ENCODE measurements around the gene TTC22. TPM values are rescaled to one million over a fixed set of nuclear protein-coding genes. Genes with fewer than 3 reads are reported as not detected.

The TTC22 gene
- total RNA-seq, 1 experiment from 2014 or later: 0.59 TPM

- Histone ChIP-seq H3K56ac (ENCODE audit: insufficient read length, low read depth, low read length) (no peak overlapping the region), H3K23me2 (ENCODE audit: insufficient read length, low read depth, low read length, poor library complexity, severe bottlenecking) (no peaks in the 10 kb centered on the region), H3K4ac (ENCODE audit: low read depth, low read length) (no peak overlapping the region), H4K91ac (ENCODE audit: insufficient read length, low read depth, low read length) (no peak overlapping the region), H4K20me1 (ENCODE audit: control insufficient read depth, insufficient read depth, insufficient read length) (no peaks in the 10 kb centered on the region), H3K18ac (ENCODE audit: insufficient read length, low read depth, low read length) (no peak overlapping the region), H3K79me1 (ENCODE audit: insufficient read depth, low read depth, low read length, poor library complexity, severe bottlenecking) (no peaks in the 10 kb centered on the region), H2BK20ac (ENCODE audit: low read depth, low read length, poor library complexity, severe bottlenecking) (no peak overlapping the region), H3T11ph (ENCODE audit: low read length) (no peak overlapping the region), H3K27me3 (ENCODE audit: insufficient read depth, low read length) (no peaks in the 10 kb centered on the region), H2AK5ac (ENCODE audit: insufficient read length, low read length) (no peak overlapping the region), H3K4me1 (ENCODE audit: insufficient read depth, low read length) (no peaks in the 10 kb centered on the region), H3K9me3 (ENCODE audit: control insufficient read depth, low read depth, low read length) (no peaks in the 10 kb centered on the region), H2BK5ac (ENCODE audit: insufficient read length, low read length) (no peak overlapping the region), H2AFZ (ENCODE audit: low read length) (no peak overlapping the region), H3K4me2 (ENCODE audit: insufficient read depth, insufficient read length, low read length) (no peak overlapping the region), H3K23ac (ENCODE audit: insufficient read length, low read depth, low read length) (no peak overlapping the region), H2BK120ac (ENCODE audit: low read depth, low read length, poor library complexity, severe bottlenecking) (no peak overlapping the region), H4K5ac (ENCODE audit: insufficient read length, low read depth, low read length) (no peak overlapping the region), H2BK15ac (ENCODE audit: low read depth, low read length) (no peak overlapping the region), H3K79me2 (ENCODE audit: insufficient read depth, low read length) (no peaks in the 10 kb centered on the region), H3K9ac (ENCODE audit: extremely low read depth, insufficient read length, low read length) (no peak overlapping the region), H4K8ac (replicated peaks; ENCODE audit: insufficient read length, low read depth, low read length) (no peak overlapping the region), H3K14ac (ENCODE audit: insufficient read depth, low read length) (no peak overlapping the region), H2BK12ac (ENCODE audit: insufficient read length, low read depth, low read length) (no peak overlapping the region), H3K27ac (ENCODE audit: insufficient read length, low read depth, low read length) (no peak overlapping the region)
- no peak for DNase-seq
- no peak for TF ChIP-seq CTCF (conservative IDR thresholded peaks at IDR 0.05)
- Mint-ChIP-seq H3K36me3 (ENCODE audit: insufficient read depth in 1 of 3, low read depth in 3 of 3) (peaks cover 0 to 1% (median 0%) of the 10 kb centered on the region in 3 experiments; a peak in 1 of 7 replicates), H3K4me1 (peaks cover 0 to 8% of the 10 kb centered on the region in 2 experiments; a peak in 2 of 4 replicates), H3K4me3 (no peak overlapping the region), H3K27me3 (ENCODE audit: low read depth) (peaks cover 10% of the 10 kb centered on the region), H3K27ac (no peak overlapping the region), H3K9me3 (no peaks in the 10 kb centered on the region; a peak in 1 of 5 replicates)
- WGBS (ENCODE audit: extremely low coverage, insufficient read length, low lambda C conversion rate): no CpG with 5 or more reads among the region's 6 CpGs
These were observed 36.1 kb upstream of the TTC22 start for GRCh38 chr1:54837002-54837853.
